ENCODE results near the gene ABCC1. TPM values are rescaled to one million over a fixed set of nuclear protein-coding genes. Genes with fewer than 3 reads are reported as not detected.
"Not testable (repeated sequence)": the region's sequence is repeated elsewhere in the genome, so short reads cannot be mapped to it uniquely, and the experiment has no call there.

The ABCC1 gene
- total RNA-seq, 3 donors from 2014 or later, result 13.8 to 40.0 (median 25.5) TPM

DNA sequence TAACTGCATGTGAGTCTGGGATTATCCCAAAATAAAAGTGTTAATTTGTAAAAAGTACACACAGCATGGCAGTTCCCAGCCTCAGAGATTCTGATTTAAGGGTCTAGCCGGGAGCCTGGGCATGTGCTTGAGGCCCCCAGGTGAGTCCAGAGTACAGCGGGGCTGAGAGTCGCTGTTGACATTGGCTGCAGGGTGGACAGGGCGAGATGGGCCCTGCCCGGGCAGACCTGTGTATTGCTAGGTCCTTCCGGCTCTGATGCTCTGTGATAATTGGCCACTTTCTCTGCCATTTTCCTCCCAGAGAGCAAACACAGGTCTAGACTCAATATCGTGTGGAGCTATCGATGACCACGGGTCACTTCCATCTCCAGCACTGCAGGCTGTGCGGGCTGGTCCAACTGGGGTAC, 200.3 kb downstream of the ABCC1 start:
- Histone ChIP-seq H3K4me1 (ENCODE audit: low read depth) (peaks cover 6% of the 10 kb centered on the region), H3K9me3 (no peaks in the 10 kb centered on the region), H3K4me3 (no peak overlapping the region), H3K36me3 (ENCODE audit: low read depth) (no peaks in the 10 kb centered on the region)
- intact Hi-C loops (cut with DNase I, micrococcal nuclease), result no loop called here
- DNase-seq (no peak), ATAC-seq (no peak)
- TF ChIP-seq, protein P1, sequence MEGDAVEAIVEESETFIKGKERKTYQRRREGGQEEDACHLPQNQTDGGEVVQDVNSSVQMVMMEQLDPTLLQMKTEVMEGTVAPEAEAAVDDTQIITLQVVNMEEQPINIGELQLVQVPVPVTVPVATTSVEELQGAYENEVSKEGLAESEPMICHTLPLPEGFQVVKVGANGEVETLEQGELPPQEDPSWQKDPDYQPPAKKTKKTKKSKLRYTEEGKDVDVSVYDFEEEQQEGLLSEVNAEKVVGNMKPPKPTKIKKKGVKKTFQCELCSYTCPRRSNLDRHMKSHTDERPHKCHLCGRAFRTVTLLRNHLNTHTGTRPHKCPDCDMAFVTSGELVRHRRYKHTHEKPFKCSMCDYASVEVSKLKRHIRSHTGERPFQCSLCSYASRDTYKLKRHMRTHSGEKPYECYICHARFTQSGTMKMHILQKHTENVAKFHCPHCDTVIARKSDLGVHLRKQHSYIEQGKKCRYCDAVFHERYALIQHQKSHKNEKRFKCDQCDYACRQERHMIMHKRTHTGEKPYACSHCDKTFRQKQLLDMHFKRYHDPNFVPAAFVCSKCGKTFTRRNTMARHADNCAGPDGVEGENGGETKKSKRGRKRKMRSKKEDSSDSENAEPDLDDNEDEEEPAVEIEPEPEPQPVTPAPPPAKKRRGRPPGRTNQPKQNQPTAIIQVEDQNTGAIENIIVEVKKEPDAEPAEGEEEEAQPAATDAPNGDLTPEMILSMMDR (IDR thresholded peaks at IDR 0.05), result no peak

DNA sequence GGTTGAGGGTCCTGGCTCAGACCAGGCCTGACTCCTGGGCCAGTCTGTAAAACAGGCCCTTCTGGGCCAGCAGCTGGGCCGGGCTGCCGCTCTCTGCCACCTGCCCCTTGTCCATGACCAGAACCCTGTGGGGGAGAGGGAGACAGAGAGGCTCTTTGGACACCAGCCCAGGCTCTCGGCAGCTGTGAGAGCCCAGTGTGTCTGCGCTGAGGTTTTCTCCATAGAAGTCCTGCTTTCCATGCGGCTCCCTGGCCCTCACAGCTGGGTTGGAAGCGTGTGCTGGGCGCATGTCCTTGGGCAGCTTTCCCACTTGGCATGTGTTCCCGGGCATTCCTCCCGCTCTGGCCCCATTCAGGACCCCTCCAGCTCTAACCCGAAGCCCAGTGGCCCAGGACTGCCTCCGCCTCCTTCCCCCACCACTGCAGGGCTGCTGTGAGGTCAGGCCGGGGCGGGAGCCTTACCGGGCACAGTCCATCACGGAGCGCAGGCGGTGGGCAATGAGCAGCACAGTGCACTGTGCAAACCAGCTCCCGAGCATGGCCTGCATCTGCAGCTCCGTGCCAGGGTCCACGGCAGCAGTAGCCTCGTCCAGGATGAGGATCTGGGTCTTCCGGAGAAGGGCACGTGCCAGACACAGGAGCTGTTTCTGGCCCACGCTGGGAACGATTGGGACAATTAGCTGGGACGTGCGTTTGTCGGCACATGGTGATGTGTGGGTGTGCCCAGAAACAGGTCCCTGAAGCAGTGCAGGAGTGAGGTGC, 200.9 kb downstream of the ABCC1 start:
- H3K9me3 ChIP-seq, result no peaks in the 10 kb centered on the region
- ATAC-seq, result peak; percentile 41
- no peak overlapping the region for H3K4me3 ChIP-seq
- peaks cover 6% of the 10 kb centered on the region for H3K4me1 ChIP-seq (ENCODE audit: low read depth)
- H3K36me3 ChIP-seq (ENCODE audit: low read depth), result no peaks in the 10 kb centered on the region
- TF ChIP-seq, protein P1 (IDR thresholded peaks at IDR 0.05), result no peak
- DNase-seq, result peak; percentile 30 to 58 (median 45)
- intact Hi-C loops (cut with DNase I, micrococcal nuclease), result no loop called here

DNA sequence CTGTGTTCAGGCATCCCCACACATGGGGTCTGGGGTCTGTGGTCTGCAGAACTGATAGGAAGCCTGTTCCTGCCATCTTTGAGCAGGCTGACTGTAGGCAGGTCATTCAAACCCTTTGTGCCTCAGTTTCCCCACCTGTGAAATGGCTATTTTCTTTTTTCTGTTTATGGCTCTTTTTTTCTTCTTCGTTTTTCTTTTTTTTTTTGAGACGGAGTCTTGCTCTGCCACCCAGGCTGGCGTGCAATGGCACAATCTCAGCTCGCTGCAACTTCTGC, 201.4 kb downstream of the ABCC1 start:
- intact Hi-C loops (cut with DNase I, micrococcal nuclease), result no loop called here
- Histone ChIP-seq H3K36me3 (ENCODE audit: low read depth) (no peaks in the 10 kb centered on the region), H3K4me1 (ENCODE audit: low read depth) (peaks cover 6% of the 10 kb centered on the region), H3K4me3 (no peak overlapping the region), H3K9me3 (no peaks in the 10 kb centered on the region)
- ATAC-seq, result no peak
- TF ChIP-seq, protein P1 (IDR thresholded peaks at IDR 0.05), result no peak
- no peak for DNase-seq

DNA sequence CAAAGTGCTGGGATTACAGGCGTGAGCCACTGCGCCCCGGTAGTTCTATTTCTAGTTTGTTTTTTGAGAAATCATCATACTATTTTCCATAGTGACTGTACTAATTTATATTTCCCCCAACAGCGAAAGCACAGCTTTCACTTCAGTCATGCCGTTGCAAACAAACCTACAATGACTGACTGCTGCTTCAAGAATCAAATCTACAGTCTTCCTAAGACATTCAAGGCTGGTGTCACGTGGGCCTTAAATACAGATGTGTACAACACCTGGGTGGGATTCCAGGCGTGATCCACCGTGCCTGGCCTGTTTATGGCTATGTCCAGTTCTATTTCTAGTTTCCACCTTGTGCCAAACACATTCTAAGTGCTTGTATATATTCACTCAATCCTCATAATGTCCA, 201.9 kb downstream of the ABCC1 start:
- no peak overlapping the region for H3K4me3 ChIP-seq
- H3K4me1 ChIP-seq (ENCODE audit: low read depth), result peaks cover 6% of the 10 kb centered on the region
- intact Hi-C loops (cut with DNase I, micrococcal nuclease), result no loop called here
- DNase-seq, result no peak
- TF ChIP-seq, protein P1 (IDR thresholded peaks at IDR 0.05), result no peak
- H3K9me3 ChIP-seq, result no peaks in the 10 kb centered on the region
- H3K36me3 ChIP-seq (ENCODE audit: low read depth), result no peaks in the 10 kb centered on the region
- no peak for ATAC-seq

DNA sequence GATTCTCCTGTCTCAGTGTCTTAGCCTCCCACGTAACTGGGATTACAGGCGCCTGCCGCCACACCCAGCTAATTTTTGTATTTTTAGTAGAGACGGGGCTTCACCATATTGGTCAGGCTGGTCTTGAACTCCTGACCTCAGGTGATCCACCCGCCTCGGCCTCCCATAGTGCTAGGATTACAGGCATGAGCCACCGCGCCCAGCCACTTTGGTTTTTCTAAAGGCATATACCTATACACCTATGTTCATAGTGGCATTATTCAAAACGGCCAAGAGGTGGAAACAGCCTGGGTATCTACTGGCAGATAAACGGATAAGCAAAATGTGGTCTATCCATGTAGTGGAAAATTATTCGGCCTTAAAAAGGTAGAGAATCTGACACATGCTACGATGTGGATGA, 203.6 kb downstream of the ABCC1 start:
- ATAC-seq; intact Hi-C loops (cut with DNase I, micrococcal nuclease); H3K36me3 ChIP-seq (ENCODE audit: low read depth): not testable (repeated sequence)

DNA sequence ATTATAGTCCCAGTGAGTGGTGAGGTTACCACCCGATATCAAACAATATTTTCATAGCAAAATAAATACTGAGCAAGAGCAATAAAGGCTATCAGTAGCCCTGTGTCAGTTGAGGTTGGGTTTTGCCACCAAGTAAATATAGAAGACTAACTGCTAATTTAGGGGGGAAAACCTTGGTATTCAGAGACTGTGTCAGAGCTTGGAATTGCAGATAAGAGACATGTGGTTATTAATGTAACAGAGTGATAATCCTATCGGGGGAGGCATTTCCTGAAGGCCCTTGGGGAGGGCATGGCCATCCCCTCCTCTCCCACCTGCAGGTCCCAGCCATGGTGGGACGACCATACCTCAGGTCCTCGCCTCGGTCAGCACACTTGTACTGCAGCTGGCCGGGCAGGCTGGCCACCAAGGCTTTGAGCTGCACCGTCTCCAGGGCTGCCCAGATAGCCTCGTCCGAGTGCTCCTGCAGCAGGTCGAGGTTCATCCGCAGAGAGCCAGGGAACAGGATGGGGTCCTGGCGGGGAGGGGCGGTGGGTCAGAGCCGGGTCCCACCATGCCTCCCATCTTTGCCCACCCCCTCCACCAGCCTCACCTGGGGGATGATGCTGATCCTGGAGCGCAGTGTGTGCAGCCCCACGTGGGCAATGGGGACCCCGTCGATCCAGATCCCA, 205.0 kb downstream of the ABCC1 start:
- ATAC-seq (no peak), DNase-seq (no peak)
- H3K9me3 ChIP-seq, result no peaks in the 10 kb centered on the region
- no peak overlapping the region for H3K4me3 ChIP-seq
- intact Hi-C loops (cut with DNase I, micrococcal nuclease), result no loop called here
- TF ChIP-seq, protein P1 (IDR thresholded peaks at IDR 0.05), result no peak
- H3K4me1 ChIP-seq (ENCODE audit: low read depth), result peaks cover 6% of the 10 kb centered on the region
- H3K36me3 ChIP-seq (ENCODE audit: low read depth), result no peaks in the 10 kb centered on the region

More for the DNA sequence above, 203.6 kb downstream of the ABCC1 start:
- not testable (repeated sequence) for H3K4me3 ChIP-seq; H3K9me3 ChIP-seq; DNase-seq; H3K4me1 ChIP-seq (ENCODE audit: low read depth)

Measured in mucosa of descending colon (tissue), 3 donors.